Prostate gland (tissue), 2 donors: ENCODE results near the gene ABHD16B. TPM values are rescaled to one million over a fixed set of nuclear protein-coding genes. Genes with fewer than 3 reads are reported as not detected.
"Not testable (repeated sequence)": the region's sequence is repeated elsewhere in the genome, so short reads cannot be mapped to it uniquely, and the experiment has no call there.

Source experiments
- DNase-seq: peaks from one replicate; pipeline ENCODE4 v3.0.0-alpha.2; 2019; ENCODE audit warnings: low spot score
- H3K27ac ChIP-seq, 2 donors: fragments of 200-600 bp; sonication (generic); 2 replicates each; pipeline ENCODE4 v1.5.1; 2017 to 2019
- H3K27me3 ChIP-seq: fragments of 200-600 bp; sonication (generic); replicated peaks from 2 replicates; pipeline ENCODE4 v1.5.1; 2019; ENCODE audit not compliant: insufficient read depth
- H3K36me3 ChIP-seq, 2 donors: fragments of 200-600 bp; sonication (generic); 1 replicate in 1 of 2; 2 replicates in 1 of 2; pipeline versions ENCODE4 v1.5.1 to v1.8.1; 2017 to 2019
- H3K4me1 ChIP-seq: fragments of 200-600 bp; sonication (generic); replicated peaks from 2 replicates; pipeline ENCODE4 v1.5.1; 2019
- H3K4me3 ChIP-seq, 2 donors: fragments of 200-600 bp; sonication (generic); 2 replicates each; pipeline ENCODE4 v1.5.1; 2017 to 2019
- H3K9me3 ChIP-seq: fragments of 200-600 bp; sonication (generic); 2 replicates; pipeline ENCODE4 v1.5.1; 2017
- POLR2A ChIP-seq: fragments of 450-650 bp; IDR thresholded peaks from one replicate; pipeline ENCODE4 v1.6.1; 2016; ENCODE audit warnings: antibody characterized with exemption, mild to moderate bottlenecking
- POLR2AphosphoS5 ChIP-seq: sonication (generic); formaldehyde crosslinking; IDR thresholded peaks from one replicate; pipeline ENCODE4 v1.6.1; 2017; ENCODE audit warnings: antibody characterized with exemption
- WGBS: methylation state at CpG from one replicate; pipeline ENCODE4 v1.1.5; 2018; 5-methylcytosine and 5-hydroxymethylcytosine counted together
- intact Hi-C: fragments of 100-400 bp; cut with DNase I; formaldehyde crosslinking; loops from one replicate; pipeline ENCODE4 v1.14.2; 2022
- total RNA-seq, 2 donors: library from RNA; depleted of rRNA; stranded (reverse); fragments of >200 nt; gene quantifications; one replicate each; pipeline ENCODE4 v1.1.0, GENCODE V29; 2016
- TF ChIP-seq, protein P1 (sequence below), 4 experiments: fragments of 200-600 bp in 2 of 4; fragments of 450-650 bp in 2 of 4; sonication (generic) in 2 of 4; IDR thresholded peaks; 1 replicate in 3 of 4; 2 replicates in 1 of 4; pipeline ENCODE4 v1.5.1; 2016 to 2019; ENCODE audit warnings: antibody characterized with exemption in 4 of 4, mild to moderate bottlenecking in 2 of 4, moderate library complexity in 2 of 4

ABHD16B gene
- total RNA-seq, 2 donors from 2014 or later: 1.6 TPM; not detected in 1

DNA sequence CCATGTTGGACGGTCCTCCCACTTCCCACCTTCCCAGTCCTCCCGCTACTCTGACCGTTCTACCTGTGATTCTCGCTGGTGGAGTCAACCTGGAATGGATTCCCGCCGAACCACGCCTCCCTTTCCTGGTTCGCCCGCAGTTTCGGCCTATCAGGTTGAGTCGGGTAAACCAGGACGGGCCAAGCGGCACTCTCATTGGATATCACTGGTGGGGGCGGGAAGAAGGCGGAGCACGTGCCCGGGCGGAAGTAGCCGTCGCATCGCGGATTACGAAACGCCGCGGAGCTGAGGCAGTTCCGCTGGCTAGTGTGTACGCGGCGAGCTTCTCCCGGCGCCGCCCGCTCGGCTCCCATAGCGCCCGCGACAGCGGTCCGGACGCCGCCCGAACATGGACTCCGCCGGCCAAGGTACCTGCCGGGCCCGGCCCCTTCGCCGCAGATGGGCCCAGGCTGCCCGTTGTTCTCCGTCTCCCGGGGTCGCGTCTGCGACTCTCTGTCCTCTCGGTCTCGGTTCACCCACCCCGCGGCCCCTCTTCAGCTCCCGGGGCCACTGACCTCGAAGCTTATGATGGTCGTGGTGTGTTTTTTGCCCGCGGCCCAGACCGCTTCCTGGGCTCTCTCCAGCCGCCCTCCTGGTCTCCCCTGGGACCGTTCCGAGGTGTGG is 3.8 kb downstream of the ABHD16B start, which contains the start of gene TPD52L2:
Gene TPD52L2 (plus strand): TSS at position 293 of the 663 bp plus-strand sequence. CDS start 96 bp downstream, at position 389.
- Histone ChIP-seq H3K9me3 (no peaks in the 10 kb centered on the region), H3K27me3 (no peaks in the 10 kb centered on the region), H3K4me1 (peaks cover 5% of the 10 kb centered on the region), H3K4me3 (peak within 1 kb of the TSS; percentile 83 to 87), H3K36me3 (peaks cover 0 to 10% of the 10 kb centered on the region in 2 donors), H3K27ac (peak within 1 kb of the TSS; percentile 93)
- intact Hi-C loops: loop anchor here (5.0 to 10.0 kb wide), 3 partner anchors 38 to 330 kb away; partner anchors contain the start of gene PTK6
- TF ChIP-seq, protein P1, sequence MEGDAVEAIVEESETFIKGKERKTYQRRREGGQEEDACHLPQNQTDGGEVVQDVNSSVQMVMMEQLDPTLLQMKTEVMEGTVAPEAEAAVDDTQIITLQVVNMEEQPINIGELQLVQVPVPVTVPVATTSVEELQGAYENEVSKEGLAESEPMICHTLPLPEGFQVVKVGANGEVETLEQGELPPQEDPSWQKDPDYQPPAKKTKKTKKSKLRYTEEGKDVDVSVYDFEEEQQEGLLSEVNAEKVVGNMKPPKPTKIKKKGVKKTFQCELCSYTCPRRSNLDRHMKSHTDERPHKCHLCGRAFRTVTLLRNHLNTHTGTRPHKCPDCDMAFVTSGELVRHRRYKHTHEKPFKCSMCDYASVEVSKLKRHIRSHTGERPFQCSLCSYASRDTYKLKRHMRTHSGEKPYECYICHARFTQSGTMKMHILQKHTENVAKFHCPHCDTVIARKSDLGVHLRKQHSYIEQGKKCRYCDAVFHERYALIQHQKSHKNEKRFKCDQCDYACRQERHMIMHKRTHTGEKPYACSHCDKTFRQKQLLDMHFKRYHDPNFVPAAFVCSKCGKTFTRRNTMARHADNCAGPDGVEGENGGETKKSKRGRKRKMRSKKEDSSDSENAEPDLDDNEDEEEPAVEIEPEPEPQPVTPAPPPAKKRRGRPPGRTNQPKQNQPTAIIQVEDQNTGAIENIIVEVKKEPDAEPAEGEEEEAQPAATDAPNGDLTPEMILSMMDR (IDR thresholded peaks at IDR 0.05): peak in 1 of 4 experiments; percentile 13
- TF ChIP-seq POLR2A (peak; percentile 92), POLR2AphosphoS5 (peak; percentile 99)
- DNase-seq: peak; percentile 100
- WGBS: under 1% methylated on average over 68 of the region's 68 CpGs

GRCh38 chr20:63867042-63867441 is 5.7 kb downstream of the ABHD16B start:
- H3K4me3 ChIP-seq, H3K27me3 ChIP-seq, DNase-seq, H3K4me1 ChIP-seq, H3K9me3 ChIP-seq, H3K27ac ChIP-seq: not testable (repeated sequence)
- peaks cover 0 to 11% of the 10 kb centered on the region in 2 donors for H3K36me3 ChIP-seq
- intact Hi-C loops: loop anchor here (10.0 kb wide), 1 partner anchor 332 kb away; the partner anchor contains the start of gene PTK6
- 94% methylated on average over 13 of the region's 13 CpGs for WGBS

DNA sequence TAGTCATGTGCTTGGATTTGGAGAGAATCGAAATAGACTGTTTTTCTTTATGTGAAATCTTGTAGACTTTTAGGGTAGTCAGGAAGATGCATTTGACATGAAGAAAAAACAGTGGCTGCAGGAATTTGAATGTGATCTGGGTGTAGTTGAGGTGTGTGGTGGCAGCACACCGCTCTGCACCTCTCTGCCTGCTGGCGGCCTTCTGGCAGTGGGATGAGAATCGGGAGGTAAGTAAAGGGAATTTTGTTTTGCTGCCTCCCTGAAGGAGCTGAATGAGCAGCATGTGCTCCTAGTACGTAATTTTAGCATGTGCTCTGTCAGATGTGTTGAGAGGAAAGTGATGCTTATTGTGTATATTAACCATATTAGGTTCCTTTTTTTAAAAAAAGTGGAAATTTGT is 7.0 kb downstream of the ABHD16B start:
- H3K4me3 ChIP-seq: no peak overlapping the region
- no peaks in the 10 kb centered on the region for H3K27me3 ChIP-seq
- WGBS: 90% methylated on average over 5 of the region's 5 CpGs
- peaks cover 5% of the 10 kb centered on the region for H3K4me1 ChIP-seq
- H3K9me3 ChIP-seq: no peaks in the 10 kb centered on the region
- no peak overlapping the region for H3K27ac ChIP-seq
- intact Hi-C loops: loop anchor here (10.0 kb wide), 1 partner anchor 333 kb away; the partner anchor contains the start of gene PTK6
- H3K36me3 ChIP-seq: peaks cover 0 to 11% of the 10 kb centered on the region in 2 donors
- TF ChIP-seq POLR2A (no peak), POLR2AphosphoS5 (no peak)
- TF ChIP-seq, protein P1 (IDR thresholded peaks at IDR 0.05): no peak
- DNase-seq: no peak

DNA sequence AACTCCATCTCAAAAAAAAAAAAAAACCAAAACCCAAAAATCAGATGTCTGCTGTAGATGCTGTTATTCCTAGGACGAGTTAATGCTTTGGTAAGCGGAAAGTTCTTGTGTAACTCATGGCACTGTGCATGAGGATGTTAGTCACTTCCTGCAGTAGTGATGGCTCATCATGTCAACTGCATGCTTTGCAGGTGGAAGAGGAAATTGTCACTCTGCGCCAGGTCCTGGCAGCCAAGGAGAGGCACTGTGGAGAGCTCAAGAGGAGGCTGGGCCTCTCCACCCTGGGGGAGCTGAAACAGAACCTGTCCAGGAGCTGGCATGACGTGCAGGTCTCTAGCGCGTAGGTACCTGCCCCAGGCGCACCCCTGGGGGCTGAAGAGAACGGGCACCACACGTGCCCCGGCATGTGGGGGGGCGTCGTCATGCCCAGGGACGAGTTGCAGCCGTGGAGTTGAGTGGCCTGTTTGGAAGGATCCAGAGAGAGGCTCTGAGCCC is 12.2 kb downstream of the ABHD16B start:
- DNase-seq: no peak

DNA sequence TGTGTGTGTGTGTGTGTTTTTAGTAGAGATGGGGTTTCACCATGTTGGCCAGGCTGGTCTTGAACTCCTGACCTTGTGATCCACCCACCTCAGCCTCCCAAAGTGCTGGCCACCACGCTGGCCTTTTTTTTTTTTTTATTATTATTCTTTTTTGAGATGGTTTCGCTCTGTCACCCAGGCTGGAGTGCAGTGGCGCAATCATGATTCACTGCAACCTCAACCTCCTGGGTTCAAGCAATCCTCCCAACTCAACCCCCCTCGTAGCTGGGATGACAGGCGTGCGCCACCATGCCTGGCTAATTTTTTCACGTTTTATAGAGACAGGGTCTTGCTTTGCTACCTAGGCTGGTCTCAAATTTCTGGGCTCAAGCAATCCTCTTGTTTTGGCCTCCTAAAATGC is 12.9 kb downstream of the ABHD16B start:
- H3K27ac ChIP-seq, H3K27me3 ChIP-seq, DNase-seq, H3K4me3 ChIP-seq, H3K9me3 ChIP-seq, intact Hi-C loops, H3K4me1 ChIP-seq: not testable (repeated sequence)
- peaks cover 0 to 15% of the 10 kb centered on the region in 2 donors for H3K36me3 ChIP-seq
- WGBS: 91% methylated on average over 7 of the region's 7 CpGs

More for the DNA sequence above, 12.2 kb downstream of the ABHD16B start:
- Histone ChIP-seq H3K4me3 (no peak overlapping the region), H3K4me1 (no peaks in the 10 kb centered on the region), H3K27me3 (no peaks in the 10 kb centered on the region), H3K27ac (no peak overlapping the region), H3K36me3 (peaks cover 0 to 16% of the 10 kb centered on the region in 2 donors), H3K9me3 (no peaks in the 10 kb centered on the region)
- WGBS: 71% methylated on average over 14 of the region's 14 CpGs
- intact Hi-C loops: no loop called here
- TF ChIP-seq POLR2A (no peak), POLR2AphosphoS5 (peak; percentile 69)

GRCh38 chr20:63876489-63877036 is 15.3 kb downstream of the ABHD16B start:
- Histone ChIP-seq H3K36me3 (peaks cover 0 to 6% of the 10 kb centered on the region in 2 donors), H3K27ac (no peak overlapping the region), H3K4me3 (no peak overlapping the region), H3K9me3 (no peaks in the 10 kb centered on the region), H3K4me1 (no peaks in the 10 kb centered on the region), H3K27me3 (no peaks in the 10 kb centered on the region)
- DNase-seq: no peak
- TF ChIP-seq POLR2AphosphoS5 (no peak), POLR2A (no peak)
- TF ChIP-seq, protein P1 (IDR thresholded peaks at IDR 0.05): no peak
- intact Hi-C loops: no loop called here
- WGBS: 89% methylated on average over 19 of the region's 19 CpGs
